ENCODE results near the gene RAB11FIP4. TPM values are rescaled to one million over a fixed set of nuclear protein-coding genes. Genes with fewer than 3 reads are reported as not detected.

Gene RAB11FIP4
- total and polyA plus RNA-seq, 2 of the 13 experiments (the other 11 are each of a cell fraction or from before 2014, with no cell fraction given) = 28.0 to 89.3 TPM

- no peak for FAIRE-seq
- no peaks in the 10 kb centered on the region for H4K20me1 ChIP-seq (ENCODE audit: insufficient read depth, low read length)
- ATAC-seq = no peak
- DNase-seq (ENCODE audit: low spot score) = no peak
- no peaks in the 10 kb centered on the region for H3K9me3 ChIP-seq (ENCODE audit: low read length)
- H3K27me3 ChIP-seq (ENCODE audit: control insufficient read depth in 1 of 2, insufficient read depth in 2 of 2, low read length in 2 of 2) = no peaks in the 10 kb centered on the region; a peak in 1 of 5 replicates
- H3K9ac ChIP-seq (ENCODE audit: insufficient read depth, low read depth, low read length) = no peak overlapping the region
- no TSS peak for BruUV-seq (replicated peaks)
- no peak overlapping the region for H3K4me2 ChIP-seq (ENCODE audit: low read depth, low read length)
- ChIA-PET POLR2A (interaction anchor here (0.7 to 6.9 kb wide), 3 partner anchors 7 to 20 kb away, joined by 3 to 161 read pairs (median 3); no protein-coding TSS in a partner anchor), CTCF (ENCODE audit: low intra/inter-chr PET ratio, low total read pairs) (no interaction called here)
- H3K36me3 ChIP-seq (replicated peaks in 1 of 2; ENCODE audit: control insufficient read depth in 1 of 2, insufficient read depth in 2 of 2, low read length in 2 of 2) = no peaks in the 10 kb centered on the region
- no peak overlapping the region for H2AFZ ChIP-seq (ENCODE audit: low read length)
- 71% methylated on average over 6 of the region's 6 CpGs for WGBS (ENCODE audit: low lambda C conversion rate)
- H3K4me1 ChIP-seq (ENCODE audit: insufficient read depth, low read length) = peaks cover 83% of the 10 kb centered on the region
- TF ChIP-seq SIX4 (CRISPR knock-in tag; IDR thresholded peaks at IDR 0.05) (no peak), ZHX2 (IDR thresholded peaks at IDR 0.05; ENCODE audit: low read depth) (no peak), ZHX2 (CRISPR knock-in tag; IDR thresholded peaks at IDR 0.05; ENCODE audit: borderline replicate concordance) (no peak), JDP2 (CRISPR knock-in tag; IDR thresholded peaks at IDR 0.05; ENCODE audit: borderline replicate concordance) (no peak), ZNF3 (CRISPR knock-in tag; IDR thresholded peaks at IDR 0.05) (no peak), CENPBD1 (CRISPR knock-in tag; IDR thresholded peaks at IDR 0.05; ENCODE audit: borderline replicate concordance, low read depth) (no peak)
- no peak overlapping the region for H3K27ac ChIP-seq (ENCODE audit: extremely low read length, insufficient read depth, low read length)
- no peak overlapping the region for H3K4me3 ChIP-seq (replicated peaks in 1 of 3; ENCODE audit: insufficient read depth in 1 of 3, low read depth in 2 of 3, low read length in 3 of 3)
- intact Hi-C loops (cut with micrococcal nuclease; ENCODE audit: unreplicated experiment) = no loop called here
- H3K79me2 ChIP-seq (ENCODE audit: insufficient read depth, low read length) = no peaks in the 10 kb centered on the region
- in situ Hi-C loops (cut with HindIII; ENCODE audit: extremely low pct_ligation_motif_present, low pct_unique_long_range_greater_than_20kb) = no loop called here
Observed at GRCh38 chr17:31480067-31480466, 88.6 kb downstream of the RAB11FIP4 start.

Data from HepG2 (cell line).